OCI-LY3 (cell line): ENCODE data around the gene ZCCHC4.

Experiments used
- H2AFZ ChIP-seq: fragments of 200-600, 300-600 bp; shearing (Covaris generic); 2 replicates; pipeline ENCODE4 v1.6.0; 2014; ENCODE audit warnings: antibody characterized with exemption, low read depth, low read length
- H3K27ac ChIP-seq: fragments of 200-600, 300-600 bp; sonication (generic); 2 replicates; pipeline ENCODE4 v1.5.1; 2014; ENCODE audit warnings: mild to moderate bottlenecking, low read length, moderate library complexity, mixed read lengths
- H3K27me3 ChIP-seq: fragments of 200-600, 300-600 bp; sonication (generic); 2 replicates; pipeline ENCODE4 v1.6.1; 2014; ENCODE audit warnings: low read depth, low read length, mixed read lengths
- H3K36me3 ChIP-seq: fragments of 200-600, 300-600 bp; sonication (generic); replicated peaks from 2 replicates; pipeline ENCODE3; 2014; ENCODE audit warnings: low read depth, low read length, mixed read lengths
- H3K4me1 ChIP-seq: fragments of 300-600, 200-600 bp; sonication (generic); 2 replicates; pipeline ENCODE4 v1.6.1; 2014; ENCODE audit warnings: low read length, mixed read lengths
- H3K4me2 ChIP-seq: fragments of 200-600, 300-600 bp; sonication (generic); 2 replicates; pipeline ENCODE4 v1.6.1; 2014; ENCODE audit warnings: low read length, mixed read lengths
- H3K4me3 ChIP-seq: fragments of 300-600, 200-600 bp; sonication (generic); 2 replicates; pipeline ENCODE4 v1.5.1; 2014; ENCODE audit warnings: antibody characterized with exemption, mild to moderate bottlenecking, low read length, moderate library complexity
- H3K79me2 ChIP-seq: fragments of 300-600, 200-600 bp; shearing (Covaris generic); 2 replicates; pipeline ENCODE4 v1.6.1; 2014; ENCODE audit warnings: mild to moderate bottlenecking, low read length, mixed read lengths
- H3K9ac ChIP-seq: fragments of 300-600, 200-600 bp; shearing (Covaris generic); 2 replicates; pipeline ENCODE4 v1.6.0; 2014; ENCODE audit warnings: mild to moderate bottlenecking, low read length, moderate library complexity
- H3K9me3 ChIP-seq: fragments of 200-600, 300-600 bp; shearing (Covaris generic); 2 replicates; pipeline ENCODE4 v1.6.1; 2014; ENCODE audit warnings: low read length, mixed read lengths; ENCODE audit not compliant: insufficient read depth
- H4K20me1 ChIP-seq: fragments of 200-600, 300-600 bp; sonication (generic); 2 replicates; pipeline ENCODE4 v1.6.1; 2016; ENCODE audit warnings: low read length, mixed read lengths; ENCODE audit not compliant: insufficient read depth
- CTCF ChIP-seq: fragments of 200-600, 300-600 bp; sonication (generic); IDR thresholded peaks from 2 replicates; pipeline ENCODE4 v1.5.1; 2014; ENCODE audit warnings: antibody characterized with exemption, low read length, low read depth
- EZH2phosphoT487 ChIP-seq: fragments of 200-600 bp; shearing (Covaris generic); IDR thresholded peaks from 2 replicates; pipeline ENCODE4 v1.6.1; 2018; ENCODE audit warnings: antibody characterized with exemption, mixed run types, low read depth

Gene ZCCHC4

GRCh38 chr4:25383647-25384046, 71.1 kb downstream of the ZCCHC4 start:
- Histone ChIP-seq H3K79me2 (peaks cover 12% of the 10 kb centered on the region), H2AFZ (no peak overlapping the region), H3K4me2 (no peak overlapping the region), H3K4me1 (peaks cover 5% of the 10 kb centered on the region; the same call in 1 of the 2 replicates), H3K36me3 (peaks cover 17% of the 10 kb centered on the region), H3K4me3 (no peak overlapping the region), H3K27ac (no peak overlapping the region), H3K9me3 (no peaks in the 10 kb centered on the region), H4K20me1 (no peaks in the 10 kb centered on the region), H3K9ac (no peak overlapping the region), H3K27me3 (no peaks in the 10 kb centered on the region)
- TF ChIP-seq EZH2phosphoT487 (no peak), CTCF (no peak)

DNA sequence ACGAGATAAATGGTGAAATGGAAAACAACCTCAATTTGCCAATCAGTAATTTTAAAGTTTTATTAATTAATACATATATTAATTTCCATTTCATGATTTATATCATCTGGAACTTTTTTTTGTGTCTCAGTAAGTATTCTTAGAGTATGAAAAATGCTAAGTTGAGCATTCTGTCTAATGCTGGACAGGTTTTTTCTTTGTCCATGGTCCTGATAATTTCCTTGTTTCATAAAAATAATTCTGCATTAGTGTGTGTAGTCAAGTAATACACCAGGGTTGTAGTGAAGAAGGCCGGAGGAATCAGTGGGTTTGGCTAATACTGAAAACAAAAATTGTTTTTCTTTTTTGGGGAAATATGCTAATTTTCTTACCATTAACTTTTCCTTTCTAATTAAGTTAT, 74.4 kb downstream of the ZCCHC4 start:
- no peak overlapping the region for H2AFZ ChIP-seq
- H3K79me2 ChIP-seq, result no peaks in the 10 kb centered on the region
- TF ChIP-seq CTCF, result no peak
- no peak for TF ChIP-seq EZH2phosphoT487
- no peak overlapping the region for H3K4me2 ChIP-seq
- no peaks in the 10 kb centered on the region for H3K27me3 ChIP-seq
- peaks cover 23% of the 10 kb centered on the region for H3K36me3 ChIP-seq
- H4K20me1 ChIP-seq, result no peaks in the 10 kb centered on the region
- H3K4me1 ChIP-seq, result no peaks in the 10 kb centered on the region
- no peak overlapping the region for H3K4me3 ChIP-seq
- H3K27ac ChIP-seq, result no peak overlapping the region
- H3K9ac ChIP-seq, result no peak overlapping the region
- no peaks in the 10 kb centered on the region for H3K9me3 ChIP-seq

GRCh38 chr4:25397305-25397704, 84.7 kb downstream of the ZCCHC4 start:
- no peaks in the 10 kb centered on the region for H3K79me2 ChIP-seq
- no peak overlapping the region for H3K4me2 ChIP-seq
- no peak overlapping the region for H3K27ac ChIP-seq
- H2AFZ ChIP-seq, result no peak overlapping the region
- H3K4me3 ChIP-seq, result no peak overlapping the region
- no peaks in the 10 kb centered on the region for H3K4me1 ChIP-seq
- H3K9ac ChIP-seq, result no peak overlapping the region
- H3K27me3 ChIP-seq, result no peaks in the 10 kb centered on the region
- H3K36me3 ChIP-seq, result peaks cover 37% of the 10 kb centered on the region
- H3K9me3 ChIP-seq, result no peaks in the 10 kb centered on the region
- no peak for TF ChIP-seq EZH2phosphoT487
- no peak for TF ChIP-seq CTCF
- no peaks in the 10 kb centered on the region for H4K20me1 ChIP-seq

DNA sequence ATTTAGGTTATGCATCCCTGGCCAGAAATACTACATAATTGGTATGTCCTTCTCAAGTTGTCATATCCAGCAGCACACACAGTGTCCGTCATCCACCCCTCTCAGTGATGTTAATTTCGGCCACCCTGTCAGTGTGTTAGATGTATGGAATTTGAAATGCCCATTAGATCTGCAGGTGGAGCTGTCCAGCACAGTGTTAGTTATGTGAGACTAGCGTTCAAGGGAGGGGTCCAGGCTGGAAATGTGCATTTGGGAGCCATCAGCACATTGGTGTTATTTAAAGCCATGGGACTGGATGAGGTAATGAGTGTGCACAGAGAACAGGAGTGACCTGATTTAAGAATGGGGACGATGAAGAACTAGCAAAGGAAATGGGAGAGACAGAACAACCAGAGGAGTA, 86.9 kb downstream of the ZCCHC4 start:
- Histone ChIP-seq H3K36me3 (peaks cover 41% of the 10 kb centered on the region), H3K4me3 (no peak overlapping the region), H4K20me1 (no peaks in the 10 kb centered on the region), H3K79me2 (no peaks in the 10 kb centered on the region), H3K9me3 (no peaks in the 10 kb centered on the region), H3K4me2 (no peak overlapping the region), H2AFZ (no peak overlapping the region), H3K27ac (no peak overlapping the region), H3K9ac (no peak overlapping the region), H3K4me1 (no peaks in the 10 kb centered on the region), H3K27me3 (no peaks in the 10 kb centered on the region)
- TF ChIP-seq CTCF, result no peak
